Measurements from ENCODE around the gene ISG15. TPM values are rescaled to one million over a fixed set of nuclear protein-coding genes. Genes with fewer than 3 reads are reported as not detected.
"Not testable (repeated sequence)": the region's sequence is repeated elsewhere in the genome, so short reads cannot be mapped to it uniquely, and the experiment has no call there.

ISG15 gene
- total RNA-seq, 5 donors from 2014 or later (not counting 1 experiment from before 2014, with no cell fraction given), result 29.1 to 69.8 (median 48.5) TPM

DNA sequence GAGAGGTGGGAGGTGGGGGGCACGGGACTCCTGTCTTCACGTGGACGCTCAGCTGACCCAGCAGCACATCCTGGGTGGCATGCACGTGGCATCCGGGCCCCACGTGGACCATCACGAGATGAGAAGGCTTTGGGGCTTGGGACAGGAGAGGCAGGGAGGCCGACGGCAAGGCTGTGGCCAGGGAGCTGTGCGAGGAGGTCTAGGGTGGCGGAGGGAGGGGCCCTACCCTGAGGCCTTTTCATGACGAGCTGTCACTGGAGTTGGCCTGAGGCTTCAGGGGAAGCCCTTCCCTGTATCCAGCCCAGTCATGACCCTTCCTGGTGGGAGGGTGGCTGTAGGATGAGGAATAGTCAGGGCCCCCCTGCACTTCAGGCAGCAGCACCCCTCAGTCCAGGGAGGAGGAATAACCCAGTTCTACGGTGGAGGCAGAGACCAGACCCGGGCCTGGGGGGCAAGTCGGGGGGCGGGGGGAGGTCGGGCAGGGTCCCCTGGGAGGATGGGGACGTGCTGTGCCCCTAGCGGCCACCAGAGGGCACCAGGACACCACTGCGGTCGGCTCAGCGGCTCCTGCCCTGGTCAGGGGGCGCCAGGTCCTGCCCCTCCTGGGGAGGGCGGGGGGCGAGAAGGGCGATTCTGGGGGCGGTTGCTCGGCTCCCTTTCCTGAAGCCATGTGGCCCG lies 29.4 kb upstream of the ISG15 start:
- no peak overlapping the region for H3K4me3 ChIP-seq (ENCODE audit: control insufficient read depth in 1 of 2, extremely low read depth in 1 of 2, low read length in 1 of 2)
- Mint-ChIP-seq H3K36me3 (no peaks in the 10 kb centered on the region), H3K4me3 (no peak overlapping the region), H3K27me3 (peaks cover 12 to 37% of the 10 kb centered on the region in 2 donors), H3K9me3 (no peaks in the 10 kb centered on the region), H3K4me1 (no peaks in the 10 kb centered on the region), H3K27ac (no peak overlapping the region)
- WGBS (ENCODE audit: insufficient coverage), result 10% methylated on average over 22 of the region's 29 CpGs
- peaks cover 0 to 6% of the 10 kb centered on the region in 2 experiments for H3K4me1 ChIP-seq (ENCODE audit: control insufficient read depth in 1 of 2, extremely low read depth in 1 of 2, insufficient read depth in 2 of 2, low read length in 2 of 2)
- peaks cover 2 to 53% of the 10 kb centered on the region in 2 experiments for H3K27me3 ChIP-seq (replicated peaks in 1 of 2; ENCODE audit: control insufficient read depth in 2 of 2, extremely low read depth in 1 of 2, insufficient read depth in 2 of 2, low read length in 1 of 2)
- DNase-seq (peak in 27 of 35 experiments; percentile 27 to 75 (median 52)), ATAC-seq (replicated peaks in 1 of 4) (peak; percentile 73 to 84 (median 78))
- H3K9me3 ChIP-seq, result no peaks in the 10 kb centered on the region
- no peak overlapping the region for H3K27ac ChIP-seq (ENCODE audit: low read length)
- no peaks in the 10 kb centered on the region for H3K36me3 ChIP-seq (ENCODE audit: control insufficient read depth in 2 of 2, extremely low read depth in 1 of 2, insufficient read depth in 1 of 2, low read length in 1 of 2)
- CTCF ChIA-PET, result interaction anchor here (0.6 to 1.1 kb wide), 4 partner anchors 9 to 520 kb away, joined by 3 to 4 read pairs (median 3); no protein-coding TSS in a partner anchor
- POLR2A ChIA-PET, result no interaction called here

DNA sequence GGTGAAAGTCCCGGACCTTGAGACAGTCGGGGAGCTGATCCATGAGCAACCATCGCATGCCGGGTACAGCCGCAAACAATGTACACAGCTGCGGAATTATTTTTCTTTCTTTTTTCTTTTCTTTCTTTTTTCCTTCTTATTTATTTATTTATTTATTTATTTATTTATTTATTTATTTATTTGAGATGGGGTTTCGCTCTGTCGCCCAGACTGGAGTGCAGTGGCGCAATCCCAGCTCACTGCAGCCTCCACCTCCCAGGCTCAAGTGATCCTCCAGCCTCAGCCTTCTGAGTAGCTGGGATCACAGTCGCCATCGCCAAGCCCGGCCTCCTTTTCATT lies 28.9 kb upstream of the ISG15 start:
- H3K36me3 ChIP-seq (ENCODE audit: control insufficient read depth in 2 of 2, extremely low read depth in 1 of 2, insufficient read depth in 1 of 2, low read length in 1 of 2), result no peaks in the 10 kb centered on the region
- Mint-ChIP-seq H3K27ac (no peak overlapping the region), H3K27me3 (peaks cover 15 to 37% of the 10 kb centered on the region in 2 donors), H3K36me3 (no peaks in the 10 kb centered on the region), H3K4me1 (no peaks in the 10 kb centered on the region), H3K9me3 (no peaks in the 10 kb centered on the region), H3K4me3 (no peak overlapping the region)
- no peak for DNase-seq
- no peak overlapping the region for H3K27ac ChIP-seq (ENCODE audit: low read length)
- peaks cover 2 to 51% of the 10 kb centered on the region in 2 experiments for H3K27me3 ChIP-seq (replicated peaks in 1 of 2; ENCODE audit: control insufficient read depth in 2 of 2, extremely low read depth in 1 of 2, insufficient read depth in 2 of 2, low read length in 1 of 2)
- POLR2A ChIA-PET, result no interaction called here
- no peak overlapping the region for H3K4me3 ChIP-seq (ENCODE audit: control insufficient read depth in 1 of 2, extremely low read depth in 1 of 2, low read length in 1 of 2)
- no peaks in the 10 kb centered on the region for H3K9me3 ChIP-seq
- 7% methylated on average over 2 of the region's 12 CpGs for WGBS (ENCODE audit: insufficient coverage)
- H3K4me1 ChIP-seq (ENCODE audit: control insufficient read depth in 1 of 2, extremely low read depth in 1 of 2, insufficient read depth in 2 of 2, low read length in 2 of 2), result peaks cover 0 to 6% of the 10 kb centered on the region in 2 experiments
- CTCF ChIA-PET, result interaction anchor here (0.6 to 1.1 kb wide), 5 partner anchors 9 to 520 kb away, joined by 3 to 4 read pairs (median 3); no protein-coding TSS in a partner anchor
- ATAC-seq (replicated peaks in 1 of 4), result no peak

DNA sequence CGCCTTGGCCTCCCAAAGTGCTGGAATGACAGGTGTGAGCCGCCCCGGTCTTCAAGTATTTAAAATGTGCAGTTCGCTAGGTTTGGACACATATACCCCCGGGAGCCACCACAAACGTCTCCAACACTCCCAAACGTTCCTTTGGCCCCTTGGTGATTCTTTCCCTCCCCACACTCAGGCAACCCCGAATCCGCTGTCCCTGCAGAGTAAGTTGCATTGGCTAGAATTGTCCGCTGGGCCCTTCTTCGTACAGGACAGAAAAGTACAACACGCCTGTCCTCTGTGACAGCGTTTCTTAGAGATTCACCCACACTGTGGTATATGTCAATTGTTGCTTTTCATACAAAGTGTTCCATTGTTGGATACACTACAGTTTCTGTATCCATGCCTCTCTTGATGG lies 28.2 kb upstream of the ISG15 start:
- Mint-ChIP-seq H3K4me1 (no peaks in the 10 kb centered on the region), H3K4me3 (no peak overlapping the region), H3K36me3 (no peaks in the 10 kb centered on the region), H3K27me3 (peaks cover 15 to 37% of the 10 kb centered on the region in 2 donors), H3K27ac (no peak overlapping the region), H3K9me3 (no peaks in the 10 kb centered on the region)
- H3K9me3 ChIP-seq, result no peaks in the 10 kb centered on the region
- POLR2A ChIA-PET, result no interaction called here
- H3K27ac ChIP-seq (ENCODE audit: low read length), result no peak overlapping the region
- no peak for ATAC-seq (replicated peaks in 1 of 4)
- H3K4me3 ChIP-seq (ENCODE audit: control insufficient read depth in 1 of 2, extremely low read depth in 1 of 2, low read length in 1 of 2), result no peak overlapping the region
- H3K27me3 ChIP-seq (replicated peaks in 1 of 2; ENCODE audit: control insufficient read depth in 2 of 2, extremely low read depth in 1 of 2, insufficient read depth in 2 of 2, low read length in 1 of 2), result peaks cover 2 to 52% of the 10 kb centered on the region in 2 experiments
- peaks cover 0 to 6% of the 10 kb centered on the region in 2 experiments for H3K4me1 ChIP-seq (ENCODE audit: control insufficient read depth in 1 of 2, extremely low read depth in 1 of 2, insufficient read depth in 2 of 2, low read length in 2 of 2)
- H3K36me3 ChIP-seq (ENCODE audit: control insufficient read depth in 2 of 2, extremely low read depth in 1 of 2, insufficient read depth in 1 of 2, low read length in 1 of 2), result no peaks in the 10 kb centered on the region
- CTCF ChIA-PET, result interaction anchor here (0.6 to 1.1 kb wide), 2 partner anchors 126 to 519 kb away, joined by 3 to 4 read pairs; no protein-coding TSS in a partner anchor
- no peak for DNase-seq
- 83% methylated on average over 9 of the region's 13 CpGs for WGBS (ENCODE audit: insufficient coverage)

DNA sequence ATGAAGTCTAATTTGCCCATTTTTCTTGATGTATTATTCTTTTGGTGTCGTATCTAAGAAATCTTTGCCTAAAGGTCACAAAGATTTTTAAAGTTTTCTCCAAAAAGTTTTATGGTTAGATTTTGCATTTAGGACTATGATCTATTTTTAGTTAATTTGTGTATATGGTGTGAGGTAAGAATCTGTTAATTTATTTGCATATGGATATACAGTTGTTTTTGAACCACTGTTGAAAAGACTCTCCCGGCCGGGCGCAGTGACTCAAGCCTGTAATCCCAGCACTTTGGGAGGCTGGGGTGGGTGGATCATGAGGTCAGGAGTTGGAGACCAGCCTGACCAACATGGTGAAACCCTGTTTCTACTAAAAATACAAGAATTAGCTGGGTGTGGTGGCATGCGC lies 25.2 kb upstream of the ISG15 start:
- H3K36me3 Mint-ChIP-seq; H3K36me3 ChIP-seq (ENCODE audit: control insufficient read depth in 2 of 2, extremely low read depth in 1 of 2, insufficient read depth in 1 of 2, low read length in 1 of 2); POLR2A ChIA-PET; DNase-seq; H3K27ac ChIP-seq (ENCODE audit: low read length); CTCF ChIA-PET; H3K4me1 Mint-ChIP-seq; H3K4me3 Mint-ChIP-seq; H3K9me3 Mint-ChIP-seq; H3K27ac Mint-ChIP-seq; H3K9me3 ChIP-seq; H3K4me3 ChIP-seq (ENCODE audit: control insufficient read depth in 1 of 2, extremely low read depth in 1 of 2, low read length in 1 of 2); ATAC-seq (replicated peaks in 1 of 4); H3K4me1 ChIP-seq (ENCODE audit: control insufficient read depth in 1 of 2, extremely low read depth in 1 of 2, insufficient read depth in 2 of 2, low read length in 2 of 2): not testable (repeated sequence)
- WGBS (ENCODE audit: insufficient coverage), result 82% methylated on average over 2 of the region's 5 CpGs
- H3K27me3 Mint-ChIP-seq, result peaks cover 10 to 46% of the 10 kb centered on the region in 2 donors
- H3K27me3 ChIP-seq (replicated peaks in 1 of 2; ENCODE audit: control insufficient read depth in 2 of 2, extremely low read depth in 1 of 2, insufficient read depth in 2 of 2, low read length in 1 of 2), result peaks cover 2 to 52% of the 10 kb centered on the region in 2 experiments

DNA sequence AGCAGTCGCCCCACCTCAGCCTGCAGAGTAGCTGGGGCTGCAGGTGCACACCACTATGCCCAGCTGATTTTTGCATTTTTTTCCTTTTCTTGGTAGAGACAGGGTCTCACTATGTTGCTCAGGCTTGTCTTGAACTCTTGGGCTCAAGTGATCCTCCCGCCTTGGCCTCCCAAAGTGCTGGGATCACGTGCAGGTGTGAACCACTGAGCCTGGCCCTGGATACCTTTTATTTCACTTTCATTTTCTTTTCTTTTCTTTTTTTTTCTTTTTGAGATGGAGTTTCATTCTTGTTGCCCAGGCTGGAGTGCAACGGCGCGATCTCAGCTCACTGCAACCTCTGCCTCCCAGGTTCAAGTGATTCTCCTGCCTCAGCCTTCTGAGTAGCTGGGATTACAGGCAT lies 22.0 kb upstream of the ISG15 start:
- WGBS (ENCODE audit: insufficient coverage), result 90% methylated on average over 1 of the region's 6 CpGs

DNA sequence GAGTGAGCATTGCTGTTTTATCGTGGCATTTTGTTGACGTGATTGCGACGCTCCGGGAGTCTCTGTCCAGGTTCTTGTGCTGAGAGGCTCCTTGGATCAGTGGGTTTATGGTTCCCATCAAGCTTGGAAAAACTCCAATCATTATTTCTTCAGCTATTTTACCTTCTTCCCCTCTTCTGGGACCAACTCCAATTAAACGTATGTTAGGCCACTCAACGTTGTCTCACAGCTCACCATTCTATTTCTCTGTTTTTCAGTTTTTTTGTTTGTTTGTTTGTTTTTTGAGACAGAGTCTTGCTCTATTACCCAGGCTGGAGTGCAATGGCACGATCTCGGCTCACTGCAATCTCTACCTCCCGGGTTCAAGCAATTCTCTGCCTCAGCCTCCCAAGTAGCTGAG lies 21.4 kb upstream of the ISG15 start:
- peaks cover 0 to 64% of the 10 kb centered on the region in 2 experiments for H3K27me3 ChIP-seq (replicated peaks in 1 of 2; ENCODE audit: control insufficient read depth in 2 of 2, extremely low read depth in 1 of 2, insufficient read depth in 2 of 2, low read length in 1 of 2)
- no peak overlapping the region for H3K4me3 ChIP-seq (ENCODE audit: control insufficient read depth in 1 of 2, extremely low read depth in 1 of 2, low read length in 1 of 2)
- 80% methylated on average over 1 of the region's 10 CpGs for WGBS (ENCODE audit: insufficient coverage)
- no peak overlapping the region for H3K4me3 Mint-ChIP-seq
- no peak overlapping the region for H3K27ac Mint-ChIP-seq
- no peak overlapping the region for H3K27ac ChIP-seq (ENCODE audit: low read length)
- CTCF ChIA-PET, result interaction anchor here in 1 of 2 donors (0.7 kb wide), 1 partner anchor 25 kb away, joined by 5 read pairs; the partner anchor contains the start of gene PLEKHN1
- ATAC-seq (replicated peaks in 1 of 4) (no peak), DNase-seq (no peak)
- H3K27me3 Mint-ChIP-seq, result peaks cover 7 to 42% of the 10 kb centered on the region in 2 donors
- peaks cover 0 to 12% of the 10 kb centered on the region in 2 experiments for H3K4me1 ChIP-seq (ENCODE audit: control insufficient read depth in 1 of 2, extremely low read depth in 1 of 2, insufficient read depth in 2 of 2, low read length in 2 of 2)
- H3K4me1 Mint-ChIP-seq, result peaks cover 3 to 13% (median 7%) of the 10 kb centered on the region in 3 donors
- H3K9me3 Mint-ChIP-seq, result peaks cover 0 to 7% (median 0%) of the 10 kb centered on the region in 3 donors
- no peaks in the 10 kb centered on the region for H3K36me3 ChIP-seq (ENCODE audit: control insufficient read depth in 2 of 2, extremely low read depth in 1 of 2, insufficient read depth in 1 of 2, low read length in 1 of 2)
- H3K36me3 Mint-ChIP-seq, result no peaks in the 10 kb centered on the region
- POLR2A ChIA-PET, result no interaction called here
- H3K9me3 ChIP-seq, result no peaks in the 10 kb centered on the region

More for the DNA sequence above, 22.0 kb upstream of the ISG15 start:
- peaks cover 3 to 12% (median 6%) of the 10 kb centered on the region in 3 donors for H3K4me1 Mint-ChIP-seq
- H3K4me3 ChIP-seq (ENCODE audit: control insufficient read depth in 1 of 2, extremely low read depth in 1 of 2, low read length in 1 of 2); DNase-seq; H3K4me3 Mint-ChIP-seq; H3K4me1 ChIP-seq (ENCODE audit: control insufficient read depth in 1 of 2, extremely low read depth in 1 of 2, insufficient read depth in 2 of 2, low read length in 2 of 2); POLR2A ChIA-PET; H3K27ac ChIP-seq (ENCODE audit: low read length); H3K27ac Mint-ChIP-seq; H3K36me3 Mint-ChIP-seq; H3K9me3 ChIP-seq; H3K9me3 Mint-ChIP-seq; CTCF ChIA-PET; H3K36me3 ChIP-seq (ENCODE audit: control insufficient read depth in 2 of 2, extremely low read depth in 1 of 2, insufficient read depth in 1 of 2, low read length in 1 of 2): not testable (repeated sequence)
- ATAC-seq (replicated peaks in 1 of 4), result peak in 1 of 4 experiments; percentile 6
- peaks cover 7 to 43% of the 10 kb centered on the region in 2 donors for H3K27me3 Mint-ChIP-seq
- peaks cover 0 to 63% of the 10 kb centered on the region in 2 experiments for H3K27me3 ChIP-seq (replicated peaks in 1 of 2; ENCODE audit: control insufficient read depth in 2 of 2, extremely low read depth in 1 of 2, insufficient read depth in 2 of 2, low read length in 1 of 2)

All from T-cell (primary cell).